HG03460 (cell line): ENCODE results near the gene PKD1.
"Not testable (repeated sequence)": the region's sequence is repeated elsewhere in the genome, so short reads cannot be mapped to it uniquely, and the experiment has no call there.

Experiments
- ATAC-seq: cut with Tn5 transposase; IDR thresholded peaks from one replicate; pipeline ENCODE4 v1.9.1; 2021; ENCODE audit not compliant: unreplicated experiment

PKD1 gene

GRCh38 chr16:2126161-2126743 lies 9.4 kb downstream of the PKD1 start:
- ATAC-seq = not testable (repeated sequence)

GRCh38 chr16:2125609-2126008 lies 10.1 kb downstream of the PKD1 start:
- ATAC-seq = not testable (repeated sequence)

- not testable (repeated sequence) for ATAC-seq
These were observed 10.8 kb downstream of the PKD1 start for GRCh38 chr16:2124694-2125444.

DNA sequence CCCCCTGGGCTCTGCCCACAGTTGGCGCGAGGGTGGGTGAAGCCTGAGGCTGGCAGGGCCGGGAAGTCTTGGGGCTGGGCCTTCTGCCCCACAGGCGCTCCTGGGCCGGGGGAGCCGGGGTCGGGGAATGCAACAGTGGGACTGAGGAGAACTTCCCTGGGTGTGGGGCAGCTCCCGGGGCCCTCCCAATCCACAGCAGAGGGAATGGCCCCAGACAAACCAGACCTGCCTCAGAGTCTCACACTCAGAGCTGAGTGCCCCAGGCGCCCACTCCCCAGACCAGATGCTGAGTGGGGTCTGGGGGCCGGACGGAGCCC lies 11.4 kb downstream of the PKD1 start:
- ATAC-seq = not testable (repeated sequence)

DNA sequence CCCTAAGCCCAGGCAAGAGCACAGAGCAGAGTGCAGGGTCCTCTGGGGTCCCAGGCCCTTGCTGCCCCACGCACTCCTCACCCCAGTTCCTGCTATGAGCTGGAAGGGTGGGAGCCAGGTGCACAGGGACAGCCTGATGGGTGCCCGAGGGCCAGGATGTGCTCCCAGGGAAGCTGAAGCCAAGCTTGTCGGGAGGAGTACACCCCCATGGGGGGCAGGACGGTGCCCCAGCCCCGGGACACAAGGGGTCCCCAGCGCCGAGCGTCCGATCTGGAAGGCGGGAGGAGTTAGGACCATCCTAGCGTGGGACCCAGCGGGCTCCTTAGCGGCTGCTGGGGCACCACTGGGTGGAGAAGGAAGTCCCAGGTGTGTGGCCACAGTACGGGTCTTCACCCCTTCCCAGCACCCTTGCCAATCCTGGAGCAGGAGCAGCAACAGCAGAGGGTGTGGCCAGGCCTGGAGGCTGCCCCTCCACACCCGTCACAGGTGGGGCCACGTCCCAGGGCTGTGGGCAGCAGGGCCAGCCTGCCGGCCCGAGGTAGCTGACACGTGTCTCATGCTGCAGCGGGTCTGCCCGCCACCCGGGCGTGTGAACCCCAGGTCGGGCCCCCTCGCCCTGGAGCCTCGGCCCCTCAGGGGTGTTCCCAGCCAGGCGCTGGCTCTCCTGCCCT lies 11.9 kb downstream of the PKD1 start:
- not testable (repeated sequence) for ATAC-seq

DNA sequence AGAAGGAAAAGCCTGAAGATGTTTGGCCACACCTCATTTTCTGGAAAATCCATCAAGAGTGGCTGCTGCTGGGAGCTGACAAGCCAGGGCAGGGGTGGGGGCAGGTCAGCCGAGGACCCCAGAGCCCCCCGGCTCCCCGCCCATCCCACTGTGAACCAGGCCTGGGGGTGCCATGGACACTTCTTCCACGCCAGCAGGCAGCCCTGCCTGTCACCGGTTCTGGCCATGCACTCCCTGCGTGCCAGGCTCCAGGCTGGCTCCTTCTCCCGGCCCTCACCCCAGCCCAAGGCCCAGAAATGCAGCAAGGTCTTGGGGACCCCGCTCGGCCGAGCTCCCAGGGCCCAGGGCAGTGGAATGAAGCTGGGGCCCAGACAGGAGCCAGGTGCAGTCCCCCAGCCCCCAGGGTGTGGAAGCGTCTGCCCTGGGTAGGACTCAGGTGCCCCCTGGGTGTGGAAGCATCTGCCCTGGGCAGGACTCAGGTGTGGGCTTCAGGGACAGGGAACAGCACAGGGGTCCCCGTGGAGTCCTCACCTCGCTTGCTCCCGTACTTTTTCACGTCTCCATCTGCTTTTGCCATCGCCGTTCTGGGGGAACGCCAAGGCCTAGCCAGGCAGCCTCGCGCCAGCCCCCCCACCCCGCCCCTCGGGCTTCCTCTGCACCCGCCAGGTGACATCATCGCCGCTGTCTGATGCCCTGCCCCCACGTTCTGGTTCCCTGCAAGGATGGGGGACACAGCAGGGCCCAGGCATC lies 12.6 kb downstream of the PKD1 start:
- ATAC-seq = not testable (repeated sequence)

GRCh38 chr16:2122429-2122828 lies 13.3 kb downstream of the PKD1 start:
- no peak for ATAC-seq

GRCh38 chr16:2121853-2122252 lies 13.8 kb downstream of the PKD1 start:
- ATAC-seq = no peak

DNA sequence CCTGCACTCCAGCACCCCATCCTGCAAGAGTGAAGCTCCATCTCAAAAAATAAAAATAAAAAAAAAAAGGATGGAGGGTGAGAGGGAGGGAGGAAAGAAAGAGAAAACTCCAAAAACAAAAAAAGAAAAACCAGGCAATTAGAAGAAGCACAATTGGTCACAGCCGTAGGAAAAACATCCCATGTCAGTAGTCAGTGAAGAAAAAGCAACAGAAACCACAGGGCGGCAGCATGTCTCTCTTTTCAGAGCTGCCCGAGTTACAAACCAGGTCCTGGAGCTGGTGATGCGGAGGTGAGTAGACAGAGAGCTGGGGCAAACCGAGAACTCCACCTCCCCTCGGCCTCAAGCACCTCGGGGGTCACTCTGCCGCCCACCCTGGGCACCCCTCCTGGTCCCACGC lies 14.4 kb downstream of the PKD1 start:
- ATAC-seq = not testable (repeated sequence)

DNA sequence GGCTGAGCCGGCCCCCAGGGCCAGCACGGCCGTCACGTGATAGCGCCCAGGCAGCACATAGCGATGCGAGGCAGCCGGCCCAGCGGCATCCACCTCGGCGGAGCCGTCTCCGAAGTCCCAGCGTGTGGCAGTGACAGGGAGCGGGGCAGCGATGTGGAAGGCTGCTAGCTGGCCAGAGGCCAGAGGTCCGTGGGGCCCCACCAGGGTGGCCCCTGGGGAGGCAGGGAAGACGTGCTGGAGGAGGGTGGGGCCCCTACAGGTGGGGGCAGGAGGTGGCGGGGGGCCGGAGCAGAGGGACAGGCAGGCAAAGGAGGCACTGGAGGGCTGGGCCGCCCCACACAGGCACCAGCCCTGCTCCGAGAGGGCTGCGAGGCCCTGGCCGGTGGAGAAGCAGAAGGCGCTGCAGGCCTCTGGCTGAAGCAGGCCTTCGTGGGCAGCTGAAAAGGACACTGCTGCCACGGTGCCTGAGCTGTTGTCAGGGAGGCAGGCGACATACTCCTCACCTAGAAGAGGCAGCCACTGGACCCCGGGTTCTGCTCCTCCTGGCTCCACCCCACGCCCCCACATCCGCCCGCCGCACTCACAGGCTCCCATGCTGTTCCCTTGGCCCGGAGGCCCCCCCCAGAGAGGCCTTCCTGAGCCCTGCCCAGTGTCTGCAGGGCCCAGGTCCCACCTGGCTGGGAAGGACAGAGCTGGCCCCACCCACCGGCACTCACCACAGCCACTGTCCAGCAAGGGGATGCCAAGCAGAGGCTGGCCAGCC lies 17.6 kb downstream of the PKD1 start:
- ATAC-seq = not testable (repeated sequence)

- ATAC-seq = not testable (repeated sequence)
These were observed 18.4 kb downstream of the PKD1 start for GRCh38 chr16:2117341-2117740.

GRCh38 chr16:2116428-2116827 lies 19.3 kb downstream of the PKD1 start:
- ATAC-seq = not testable (repeated sequence)

GRCh38 chr16:2115591-2115973 lies 20.1 kb downstream of the PKD1 start:
- no peak for ATAC-seq

DNA sequence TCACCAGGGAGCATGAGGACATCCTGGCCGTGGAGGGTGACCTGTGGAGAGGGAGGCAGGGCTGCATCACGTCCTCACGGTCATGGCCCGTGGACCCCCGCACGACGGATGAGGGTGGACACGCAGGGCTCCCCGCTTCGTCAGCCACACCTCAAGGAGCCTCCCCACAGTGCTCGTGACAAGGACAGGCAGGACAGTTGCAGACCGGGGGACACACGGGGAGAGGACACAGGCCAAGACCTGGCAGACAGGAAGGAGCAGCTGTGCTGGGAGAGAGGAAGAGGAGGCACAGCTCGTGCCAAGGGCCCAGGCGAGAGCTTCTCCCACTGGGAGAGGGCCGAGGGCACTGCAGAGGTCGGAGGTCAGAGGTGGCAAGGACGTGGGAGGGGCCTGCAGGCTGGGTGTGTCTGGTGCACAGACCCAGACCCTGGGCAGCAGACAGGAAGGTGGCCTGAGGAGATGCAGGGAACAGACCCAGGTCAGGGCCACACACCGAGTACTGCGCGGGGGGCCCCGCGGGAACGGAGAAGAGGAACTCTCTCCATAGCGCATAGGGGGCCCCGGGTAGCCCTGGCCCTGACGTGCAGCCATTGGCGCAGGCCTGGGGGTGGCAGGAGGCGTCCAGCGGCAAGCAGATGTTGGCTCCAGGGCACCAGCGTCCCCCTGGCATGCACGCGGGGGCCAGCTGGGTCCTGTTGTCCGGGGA lies 20.7 kb downstream of the PKD1 start:
- not testable (repeated sequence) for ATAC-seq

- ATAC-seq = not testable (repeated sequence)
These were observed 21.5 kb downstream of the PKD1 start for GRCh38 chr16:2114225-2114624.

DNA sequence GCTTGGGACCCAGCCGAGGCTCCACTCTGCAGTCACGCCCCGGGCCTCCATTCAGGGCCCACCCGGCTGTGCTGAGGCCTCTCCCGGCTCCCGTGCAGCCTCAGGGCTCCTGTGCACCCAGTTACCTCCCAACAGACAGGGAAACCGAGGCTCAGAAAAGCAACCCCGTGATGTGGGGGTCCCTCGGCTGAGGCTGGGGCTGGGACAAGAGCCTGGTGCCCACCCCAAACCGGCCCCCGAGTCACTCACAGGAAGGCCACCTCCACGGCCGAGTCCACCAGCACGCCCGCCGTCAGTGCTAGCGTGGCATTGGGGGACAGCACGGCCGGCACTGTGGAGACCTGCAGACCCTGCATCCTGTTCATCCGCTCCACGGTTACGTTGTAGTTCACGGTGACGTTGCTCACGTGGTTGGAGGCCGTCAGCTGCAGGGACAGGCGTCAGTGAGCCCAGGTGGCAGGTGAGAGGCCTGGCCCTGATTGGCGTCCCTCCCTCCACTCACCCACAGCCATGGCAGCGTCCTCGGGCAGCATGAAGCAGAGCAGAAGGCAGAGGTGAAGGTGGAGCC lies 23.1 kb downstream of the PKD1 start:
- not testable (repeated sequence) for ATAC-seq

DNA sequence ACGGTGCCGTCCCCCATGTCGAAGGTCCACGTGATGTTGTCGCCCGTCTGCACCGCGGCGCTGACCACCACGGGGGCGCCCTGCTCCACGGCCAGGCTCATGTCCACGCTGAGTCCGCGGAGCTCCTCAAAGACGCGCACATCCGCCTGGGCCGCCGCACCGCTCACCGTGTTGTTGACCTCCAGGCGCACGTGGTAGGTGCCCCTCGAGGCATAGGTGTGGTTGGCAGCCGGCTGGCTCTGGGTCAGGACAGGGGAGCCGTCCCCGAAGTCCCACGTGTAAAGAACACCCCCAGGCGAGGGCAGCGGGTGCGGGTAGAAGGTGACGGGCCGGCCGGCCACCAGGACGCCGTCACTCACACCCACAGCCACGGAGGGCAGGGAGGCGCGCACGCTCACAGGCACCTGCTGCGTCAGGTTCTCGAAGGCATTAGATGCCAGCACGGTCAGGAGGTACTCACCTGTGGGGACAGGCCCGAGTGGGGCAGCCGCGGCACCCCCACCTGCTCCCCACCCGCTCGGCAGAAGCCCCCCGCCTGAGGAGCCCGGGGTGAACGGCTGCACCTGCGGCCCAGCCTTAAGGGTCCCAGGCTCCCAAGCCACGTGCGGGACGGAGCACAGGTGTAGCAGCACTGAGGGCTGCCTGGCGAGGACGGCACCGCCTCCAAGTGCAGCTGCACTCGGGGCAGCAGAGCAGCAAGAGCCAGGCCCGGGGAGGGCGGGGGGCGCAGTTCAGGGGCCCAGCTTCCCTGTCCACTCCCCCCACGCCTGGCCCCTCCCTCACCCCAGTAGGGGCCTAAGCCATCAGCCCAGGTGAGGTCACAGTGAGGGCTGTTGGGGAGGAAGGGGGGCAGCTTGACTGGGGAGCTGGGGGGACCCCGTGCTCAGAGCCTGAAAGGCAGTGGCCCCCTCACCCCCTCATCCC lies 24.0 kb downstream of the PKD1 start:
- ATAC-seq = not testable (repeated sequence)

- ATAC-seq = not testable (repeated sequence)
These were observed 24.7 kb downstream of the PKD1 start for GRCh38 chr16:2111009-2111353.
